ENCODE measurements around the gene PJA1. TPM values are rescaled to one million over a fixed set of nuclear protein-coding genes. Genes with fewer than 3 reads are reported as not detected.

PJA1 gene
- total RNA-seq, 2 experiments from 2014 or later = 36.5 to 37.6 TPM

DNA sequence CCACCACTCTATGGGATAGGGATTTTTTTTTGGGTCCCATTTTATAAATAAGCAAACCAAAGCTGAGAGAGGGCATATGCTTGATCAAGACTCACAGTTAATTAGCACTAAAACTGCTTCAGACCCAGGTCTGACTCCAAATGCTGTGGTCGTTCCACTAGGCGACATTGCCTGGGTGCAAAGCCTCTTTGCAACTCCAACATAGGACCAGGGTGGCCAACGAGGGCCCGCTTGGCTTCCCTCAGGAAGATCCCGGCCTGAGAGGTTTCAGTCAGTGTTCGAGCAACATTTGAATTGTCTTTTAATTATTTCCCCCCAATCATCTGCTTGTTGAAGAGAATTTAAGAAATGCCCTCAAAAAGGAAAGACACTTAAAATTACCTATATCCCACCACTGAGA, 11.2 kb downstream of the PJA1 start:
- no peak overlapping the region for H3K27ac Mint-ChIP-seq
- Histone ChIP-seq H3K9me3 (ENCODE audit: control insufficient read depth in 1 of 2, insufficient read depth in 1 of 2, low read length in 2 of 2) (no peaks in the 10 kb centered on the region), H3K4me3 (ENCODE audit: low read length) (no peak overlapping the region), H3K4me1 (ENCODE audit: insufficient read depth, low read length) (no peaks in the 10 kb centered on the region), H3K27me3 (ENCODE audit: control insufficient read depth in 1 of 2, insufficient read depth in 2 of 2, low read length in 2 of 2) (no peaks in the 10 kb centered on the region), H3K36me3 (ENCODE audit: insufficient read depth, low read length) (no peaks in the 10 kb centered on the region), H3K27ac (ENCODE audit: low read depth in 1 of 2, low read length in 2 of 2) (no peak overlapping the region)
- no peaks in the 10 kb centered on the region for H3K36me3 Mint-ChIP-seq (ENCODE audit: low read depth)
- ChIA-PET POLR2A (no interaction called here), CTCF (no interaction called here)
- no peak overlapping the region for H3K4me3 Mint-ChIP-seq
- H3K27me3 Mint-ChIP-seq = no peaks in the 10 kb centered on the region
- intact Hi-C loops (cut with DNase I, micrococcal nuclease) = loop anchor here in 1 of 2 experiments (10.0 kb wide), 1 partner anchor 131 kb away; no protein-coding TSS in a partner anchor
- H3K9me3 Mint-ChIP-seq = no peaks in the 10 kb centered on the region
- peaks cover 6% of the 10 kb centered on the region for H3K4me1 Mint-ChIP-seq (ENCODE audit: low read depth)
- ATAC-seq (ENCODE audit: poor library complexity) = no peak
- no peak for DNase-seq
- TF ChIP-seq CTCF (IDR thresholded peaks at IDR 0.05) = no peak

DNA sequence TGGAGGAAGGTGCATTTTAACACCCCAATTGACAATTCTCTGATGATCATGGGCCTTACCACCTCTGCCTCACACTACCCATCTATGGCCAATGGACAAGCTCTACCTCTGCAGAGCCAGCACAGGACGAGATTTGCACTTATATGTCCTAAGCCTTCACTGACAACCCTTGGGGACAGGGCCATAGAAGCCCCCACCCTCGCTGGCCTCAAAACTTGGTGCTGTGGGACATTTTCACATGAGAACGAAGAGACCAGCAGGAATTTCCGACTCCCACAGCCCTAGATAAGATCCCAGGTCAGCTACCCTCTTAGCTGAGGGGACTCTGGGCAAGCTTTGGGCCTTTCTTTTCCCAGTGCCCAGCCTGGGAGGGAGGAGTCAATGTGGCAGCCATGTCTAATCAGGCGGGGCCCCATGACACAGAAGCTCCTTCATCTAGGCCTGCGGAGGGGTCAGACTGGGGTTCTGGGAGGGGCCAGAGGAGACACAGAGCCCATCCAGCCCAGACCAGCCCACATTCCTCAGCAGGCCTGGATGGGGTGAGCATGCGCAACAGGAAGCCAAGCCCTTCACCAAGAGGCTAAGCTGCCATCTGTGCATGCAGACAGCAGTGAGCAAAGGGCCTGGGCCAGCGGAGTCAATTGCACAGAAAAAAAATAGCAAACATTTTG, 12.1 kb downstream of the PJA1 start:
- POLR2A ChIA-PET = no interaction called here

GRCh38 chrX:69152417-69152841, 12.8 kb downstream of the PJA1 start:
- H3K27me3 Mint-ChIP-seq = peaks cover 5% of the 10 kb centered on the region
- Histone ChIP-seq H3K27me3 (ENCODE audit: control insufficient read depth in 1 of 2, insufficient read depth in 2 of 2, low read length in 2 of 2) (no peaks in the 10 kb centered on the region), H3K27ac (ENCODE audit: low read depth in 1 of 2, low read length in 2 of 2) (no peak overlapping the region), H3K36me3 (ENCODE audit: insufficient read depth, low read length) (no peaks in the 10 kb centered on the region), H3K9me3 (ENCODE audit: control insufficient read depth in 1 of 2, insufficient read depth in 1 of 2, low read length in 2 of 2) (no peaks in the 10 kb centered on the region), H3K4me3 (ENCODE audit: low read length) (no peak overlapping the region), H3K4me1 (ENCODE audit: insufficient read depth, low read length) (no peaks in the 10 kb centered on the region)
- intact Hi-C loops (cut with DNase I, micrococcal nuclease) = loop anchor here in 1 of 2 experiments (10.0 kb wide), 1 partner anchor 132 kb away; no protein-coding TSS in a partner anchor
- H3K36me3 Mint-ChIP-seq (ENCODE audit: low read depth) = no peaks in the 10 kb centered on the region
- TF ChIP-seq CTCF (IDR thresholded peaks at IDR 0.05) = no peak
- H3K4me3 Mint-ChIP-seq = no peak overlapping the region
- H3K4me1 Mint-ChIP-seq (ENCODE audit: low read depth) = no peaks in the 10 kb centered on the region
- H3K9me3 Mint-ChIP-seq = no peaks in the 10 kb centered on the region
- H3K27ac Mint-ChIP-seq = no peak overlapping the region
- POLR2A ChIA-PET = no interaction called here
- DNase-seq (peak in 1 of 14 experiments; percentile 8), ATAC-seq (ENCODE audit: poor library complexity) (no peak)
- CTCF ChIA-PET = no interaction called here

More for the DNA sequence above, 12.1 kb downstream of the PJA1 start:
- Histone ChIP-seq H3K27me3 (ENCODE audit: control insufficient read depth in 1 of 2, insufficient read depth in 2 of 2, low read length in 2 of 2) (no peaks in the 10 kb centered on the region), H3K4me3 (ENCODE audit: low read length) (no peak overlapping the region), H3K36me3 (ENCODE audit: insufficient read depth, low read length) (no peaks in the 10 kb centered on the region), H3K9me3 (ENCODE audit: control insufficient read depth in 1 of 2, insufficient read depth in 1 of 2, low read length in 2 of 2) (no peaks in the 10 kb centered on the region), H3K4me1 (ENCODE audit: insufficient read depth, low read length) (no peaks in the 10 kb centered on the region), H3K27ac (ENCODE audit: low read depth in 1 of 2, low read length in 2 of 2) (no peak overlapping the region)
- TF ChIP-seq CTCF (IDR thresholded peaks at IDR 0.05) = no peak
- Mint-ChIP-seq H3K4me3 (no peak overlapping the region), H3K9me3 (no peaks in the 10 kb centered on the region), H3K27ac (no peak overlapping the region), H3K27me3 (peaks cover 3% of the 10 kb centered on the region), H3K4me1 (ENCODE audit: low read depth) (no peaks in the 10 kb centered on the region), H3K36me3 (ENCODE audit: low read depth) (no peaks in the 10 kb centered on the region)
- ATAC-seq (ENCODE audit: poor library complexity) (no peak), DNase-seq (no peak)
- intact Hi-C loops (cut with DNase I, micrococcal nuclease) = loop anchor here in 1 of 2 experiments (10.0 kb wide), 1 partner anchor 132 kb away; no protein-coding TSS in a partner anchor
- CTCF ChIA-PET = no interaction called here
